ENCODE measurements around the gene EPB41L4A.

Gene EPB41L4A

DNA sequence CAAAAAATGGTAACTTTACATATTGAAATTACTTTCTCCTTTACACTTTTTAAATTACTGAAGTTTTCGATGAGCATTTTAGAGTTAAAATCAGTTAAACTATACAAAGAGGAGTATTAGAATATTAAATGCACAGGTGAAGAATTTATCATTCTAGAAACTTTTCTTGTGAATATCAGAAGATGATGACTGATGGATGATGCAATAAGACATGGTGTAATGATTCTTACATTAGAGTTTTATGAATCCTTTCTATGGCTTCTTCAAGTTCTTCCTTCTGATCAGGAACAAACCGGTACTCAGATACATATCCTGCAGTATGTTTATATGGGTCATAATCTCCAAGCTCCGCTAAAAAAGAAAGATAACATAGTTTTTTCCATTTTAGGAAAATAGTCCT is 154.4 kb downstream of the EPB41L4A start:
- Histone ChIP-seq H3K9ac (ENCODE audit: low read depth, low read length, poor library complexity, severe bottlenecking) (no peak overlapping the region), H3K27me3 (ENCODE audit: insufficient read depth, low read length, poor library complexity, severe bottlenecking) (no peaks in the 10 kb centered on the region), H3K4me3 (ENCODE audit: low read length, poor library complexity, severe bottlenecking) (no peak overlapping the region), H3K36me3 (ENCODE audit: insufficient read depth, low read length) (no peaks in the 10 kb centered on the region), H3F3A (ENCODE audit: low read depth) (no peaks in the 10 kb centered on the region), H3K9me3 (ENCODE audit: insufficient read depth, low read depth, low read length) (no peaks in the 10 kb centered on the region), H3K9me2 (replicated peaks; ENCODE audit: low read depth, low read length) (no peaks in the 10 kb centered on the region), H3K4me2 (ENCODE audit: low read depth, low read length, poor library complexity, severe bottlenecking) (no peak overlapping the region), H3K4me1 (ENCODE audit: insufficient read depth, low read length, poor library complexity, severe bottlenecking) (no peaks in the 10 kb centered on the region), H3K79me2 (ENCODE audit: insufficient read depth, low read length) (no peaks in the 10 kb centered on the region), H4K20me1 (ENCODE audit: insufficient read depth, low read length, poor library complexity, severe bottlenecking) (no peaks in the 10 kb centered on the region), H2AFZ (ENCODE audit: low read length) (no peak overlapping the region)
- no peak for TF ChIP-seq EZH2phosphoT487 (IDR thresholded peaks at IDR 0.05; ENCODE audit: borderline replicate concordance)
- TF ChIP-seq, protein P1, sequence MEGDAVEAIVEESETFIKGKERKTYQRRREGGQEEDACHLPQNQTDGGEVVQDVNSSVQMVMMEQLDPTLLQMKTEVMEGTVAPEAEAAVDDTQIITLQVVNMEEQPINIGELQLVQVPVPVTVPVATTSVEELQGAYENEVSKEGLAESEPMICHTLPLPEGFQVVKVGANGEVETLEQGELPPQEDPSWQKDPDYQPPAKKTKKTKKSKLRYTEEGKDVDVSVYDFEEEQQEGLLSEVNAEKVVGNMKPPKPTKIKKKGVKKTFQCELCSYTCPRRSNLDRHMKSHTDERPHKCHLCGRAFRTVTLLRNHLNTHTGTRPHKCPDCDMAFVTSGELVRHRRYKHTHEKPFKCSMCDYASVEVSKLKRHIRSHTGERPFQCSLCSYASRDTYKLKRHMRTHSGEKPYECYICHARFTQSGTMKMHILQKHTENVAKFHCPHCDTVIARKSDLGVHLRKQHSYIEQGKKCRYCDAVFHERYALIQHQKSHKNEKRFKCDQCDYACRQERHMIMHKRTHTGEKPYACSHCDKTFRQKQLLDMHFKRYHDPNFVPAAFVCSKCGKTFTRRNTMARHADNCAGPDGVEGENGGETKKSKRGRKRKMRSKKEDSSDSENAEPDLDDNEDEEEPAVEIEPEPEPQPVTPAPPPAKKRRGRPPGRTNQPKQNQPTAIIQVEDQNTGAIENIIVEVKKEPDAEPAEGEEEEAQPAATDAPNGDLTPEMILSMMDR (conservative IDR thresholded peaks at IDR 0.05; ENCODE audit: low read length): no peak

DNA sequence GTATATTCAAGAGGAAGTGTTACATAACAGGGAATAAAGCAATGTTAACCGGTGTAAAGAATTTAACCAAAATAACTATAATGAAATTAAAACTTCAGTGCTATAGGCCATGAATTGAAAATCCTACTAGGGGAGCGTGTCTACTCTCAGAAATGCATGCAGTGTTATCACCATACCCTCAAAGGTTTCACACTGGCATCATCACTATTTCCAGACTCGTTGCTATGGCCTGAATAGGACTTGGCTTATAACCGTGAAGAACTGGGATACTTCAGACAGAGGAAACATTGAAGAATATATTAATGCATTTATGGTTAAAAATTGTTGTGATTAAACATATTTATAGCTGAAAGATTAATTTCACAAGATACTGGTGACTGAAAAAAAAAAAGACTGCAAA is 154.9 kb downstream of the EPB41L4A start:
- Histone ChIP-seq H3K4me1 (ENCODE audit: insufficient read depth, low read length, poor library complexity, severe bottlenecking) (no peaks in the 10 kb centered on the region), H3K36me3 (ENCODE audit: insufficient read depth, low read length) (no peaks in the 10 kb centered on the region), H3K4me2 (ENCODE audit: low read depth, low read length, poor library complexity, severe bottlenecking) (no peak overlapping the region), H3F3A (ENCODE audit: low read depth) (no peaks in the 10 kb centered on the region), H3K9ac (ENCODE audit: low read depth, low read length, poor library complexity, severe bottlenecking) (no peak overlapping the region), H2AFZ (ENCODE audit: low read length) (no peak overlapping the region), H3K9me3 (ENCODE audit: insufficient read depth, low read depth, low read length) (no peaks in the 10 kb centered on the region), H3K27me3 (ENCODE audit: insufficient read depth, low read length, poor library complexity, severe bottlenecking) (no peaks in the 10 kb centered on the region), H3K79me2 (ENCODE audit: insufficient read depth, low read length) (no peaks in the 10 kb centered on the region), H4K20me1 (ENCODE audit: insufficient read depth, low read length, poor library complexity, severe bottlenecking) (no peaks in the 10 kb centered on the region), H3K4me3 (ENCODE audit: low read length, poor library complexity, severe bottlenecking) (no peak overlapping the region), H3K9me2 (replicated peaks; ENCODE audit: low read depth, low read length) (no peaks in the 10 kb centered on the region)
- TF ChIP-seq, protein P1 (conservative IDR thresholded peaks at IDR 0.05; ENCODE audit: low read length): no peak

DNA sequence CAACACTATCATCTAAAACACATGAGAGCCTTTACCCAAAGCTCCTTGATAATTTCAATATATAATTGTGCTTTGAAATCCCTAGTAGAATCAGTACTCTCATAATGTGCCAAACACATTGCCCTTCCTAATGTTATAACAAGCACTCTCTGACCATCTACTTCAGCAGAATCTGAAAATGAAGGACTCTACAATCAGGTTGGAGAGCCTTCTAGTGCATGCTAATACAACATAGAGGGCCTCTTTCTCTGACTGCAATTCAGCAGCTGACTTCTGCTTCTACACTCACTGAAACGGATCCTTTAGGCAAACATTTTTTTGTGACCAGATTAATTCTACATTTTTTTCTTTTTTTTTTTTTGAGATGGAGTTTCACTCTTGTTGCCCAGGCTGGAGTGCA is 155.6 kb downstream of the EPB41L4A start:
- H3K4me3 ChIP-seq (ENCODE audit: low read length, poor library complexity, severe bottlenecking): no peak overlapping the region
- H3K4me2 ChIP-seq (ENCODE audit: low read depth, low read length, poor library complexity, severe bottlenecking): no peak overlapping the region
- no peaks in the 10 kb centered on the region for H3K36me3 ChIP-seq (ENCODE audit: insufficient read depth, low read length)
- no peaks in the 10 kb centered on the region for H4K20me1 ChIP-seq (ENCODE audit: insufficient read depth, low read length, poor library complexity, severe bottlenecking)
- no peaks in the 10 kb centered on the region for H3K9me3 ChIP-seq (ENCODE audit: insufficient read depth, low read depth, low read length)
- no peak for TF ChIP-seq EZH2phosphoT487 (IDR thresholded peaks at IDR 0.05; ENCODE audit: borderline replicate concordance)
- TF ChIP-seq, protein P1 (conservative IDR thresholded peaks at IDR 0.05; ENCODE audit: low read length): no peak
- no peaks in the 10 kb centered on the region for H3F3A ChIP-seq (ENCODE audit: low read depth)
- no peaks in the 10 kb centered on the region for H3K27me3 ChIP-seq (ENCODE audit: insufficient read depth, low read length, poor library complexity, severe bottlenecking)
- no peaks in the 10 kb centered on the region for H3K4me1 ChIP-seq (ENCODE audit: insufficient read depth, low read length, poor library complexity, severe bottlenecking)
- no peaks in the 10 kb centered on the region for H3K9me2 ChIP-seq (replicated peaks; ENCODE audit: low read depth, low read length)
- H2AFZ ChIP-seq (ENCODE audit: low read length): no peak overlapping the region
- no peaks in the 10 kb centered on the region for H3K79me2 ChIP-seq (ENCODE audit: insufficient read depth, low read length)
- no peak overlapping the region for H3K9ac ChIP-seq (ENCODE audit: low read depth, low read length, poor library complexity, severe bottlenecking)
